HEK293T (cell line): Measurements from ENCODE around the gene ASNSD1.

Experiments used
- ARNT ChIP-seq: fragments of 450-650 bp; IDR thresholded peaks from 2 replicates; pipeline ENCODE4 v1.6.1; 2017; ENCODE audit warnings: mild to moderate bottlenecking
- BHLHE40 ChIP-seq: fragments of 450-650 bp; IDR thresholded peaks from 2 replicates; pipeline ENCODE4 v1.6.1; 2016; ENCODE audit warnings: mild to moderate bottlenecking, moderate library complexity, borderline replicate concordance
- FOXK2 ChIP-seq: fragments of 450-650 bp; IDR thresholded peaks from 2 replicates; pipeline ENCODE4 v1.6.1; 2016; ENCODE audit warnings: mild to moderate bottlenecking
- LEF1 ChIP-seq: fragments of 450-650 bp; IDR thresholded peaks from 2 replicates; pipeline ENCODE4 v1.6.1; 2017; ENCODE audit warnings: mild to moderate bottlenecking, borderline replicate concordance

- no peak for TF ChIP-seq FOXK2
- TF ChIP-seq ARNT: no peak
- no peak for TF ChIP-seq LEF1
- TF ChIP-seq BHLHE40: no peak
Measured at GRCh38 chr2:189613077-189613636, 48.1 kb upstream of the ASNSD1 start.
